GM12892 (cell line): ENCODE measurements around the gene PIP5K1C.

Experiments used
- POLR2A ChIP-seq: IDR thresholded peaks from 2 replicates; pipeline ENCODE4 v1.6.1; 2011; ENCODE audit warnings: low read depth, low read length, control low read depth
- TAF1 ChIP-seq: IDR thresholded peaks from 2 replicates; pipeline ENCODE4 v1.6.1; 2011; ENCODE audit warnings: low read depth, mild to moderate bottlenecking, control low read depth, low read length, borderline replicate concordance

DNA sequence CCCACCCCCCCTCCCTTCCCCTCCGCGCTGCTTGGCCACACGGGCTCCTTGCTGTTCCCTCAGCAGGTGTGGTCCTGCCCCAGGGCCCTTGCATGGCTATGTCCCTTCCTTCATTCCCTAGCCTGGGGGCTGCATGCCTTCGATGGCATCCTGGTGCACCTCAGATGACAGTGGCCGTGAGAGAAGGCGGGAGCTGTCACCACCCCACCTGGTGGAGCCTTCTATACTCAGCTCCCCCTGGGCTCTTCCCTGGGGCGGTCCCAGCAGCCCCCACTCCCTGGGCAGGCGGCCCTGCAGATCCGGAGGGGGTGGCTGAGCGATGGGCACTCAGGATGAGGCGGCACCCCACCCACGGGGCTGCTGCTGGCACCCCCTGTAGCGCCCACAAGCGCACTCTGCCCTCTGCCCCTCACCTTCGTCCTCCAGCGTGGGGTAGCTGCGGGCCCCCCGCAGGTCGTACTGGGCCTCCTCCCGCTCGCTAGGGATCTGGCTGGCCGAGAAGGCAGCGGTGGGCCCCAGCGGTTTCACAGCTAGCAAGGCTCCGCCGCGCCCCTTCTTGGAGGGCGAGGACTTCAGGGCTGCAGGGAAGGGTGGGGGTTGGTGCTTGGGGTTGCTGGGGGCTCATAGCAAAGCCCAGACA lies 56.5 kb downstream of the PIP5K1C start:
- TF ChIP-seq POLR2A: no peak
- no peak for TF ChIP-seq TAF1
